K562 (cell line): Measurements from ENCODE around the gene ATF6B.

Experiments used
- KLF13 ChIP-seq: fragments of 450-650 bp; IDR thresholded peaks from 2 replicates; pipeline ENCODE4 v1.6.1; 2016; ENCODE audit warnings: missing genetic modification characterization, low read depth, mild to moderate bottlenecking, missing compliant biosample characterization, moderate library complexity, borderline replicate concordance
- POLR2AphosphoS5 ChIP-seq: IDR thresholded peaks from 2 replicates; pipeline ENCODE4 v1.6.1; 2011; ENCODE audit warnings: mild to moderate bottlenecking, low read depth, low read length, moderate library complexity; ENCODE audit not compliant: control insufficient read depth, insufficient read depth
- TBP ChIP-seq: optimal IDR thresholded peaks from 2 replicates; pipeline ENCODE3; 2011; ENCODE audit warnings: low read depth, low read length, improper control_type of control experiment
- TF ChIP-seq, protein P1 (sequence below), 3 experiments: IDR thresholded peaks in 2 of 3; conservative IDR thresholded peaks in 1 of 3; 2 replicates each; pipeline ENCODE4 v1.5.1; 2011 to 2012; ENCODE audit warnings: low read length in 3 of 3, mild to moderate bottlenecking in 3 of 3, control low read depth in 2 of 3, improper control_type of control experiment in 1 of 3, inconsistent platforms in 1 of 3, low read depth in 1 of 3, mixed read lengths in 1 of 3, moderate library complexity in 1 of 3; ENCODE audit not compliant: insufficient read depth in 2 of 3

DNA sequence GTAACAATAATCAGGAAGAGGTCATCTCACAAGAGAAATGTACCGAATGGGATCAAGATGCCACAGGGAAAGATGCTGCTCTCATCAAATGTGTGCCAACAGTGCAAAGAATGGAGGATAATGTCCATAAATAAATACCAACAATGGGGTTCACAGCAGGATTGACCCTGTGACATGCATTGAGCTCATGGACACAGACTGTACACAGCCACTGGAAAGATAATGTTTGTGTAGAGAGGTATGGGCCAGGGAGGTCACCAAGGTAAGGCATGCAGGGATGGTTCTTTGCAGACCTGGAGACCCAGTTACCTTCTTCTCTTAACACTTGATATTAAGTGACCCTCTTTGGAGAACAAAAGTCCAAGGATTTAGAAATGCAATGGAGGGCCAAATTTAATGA, 46.4 kb upstream of the ATF6B start:
- TF ChIP-seq TBP: no peak
- TF ChIP-seq, protein P1, sequence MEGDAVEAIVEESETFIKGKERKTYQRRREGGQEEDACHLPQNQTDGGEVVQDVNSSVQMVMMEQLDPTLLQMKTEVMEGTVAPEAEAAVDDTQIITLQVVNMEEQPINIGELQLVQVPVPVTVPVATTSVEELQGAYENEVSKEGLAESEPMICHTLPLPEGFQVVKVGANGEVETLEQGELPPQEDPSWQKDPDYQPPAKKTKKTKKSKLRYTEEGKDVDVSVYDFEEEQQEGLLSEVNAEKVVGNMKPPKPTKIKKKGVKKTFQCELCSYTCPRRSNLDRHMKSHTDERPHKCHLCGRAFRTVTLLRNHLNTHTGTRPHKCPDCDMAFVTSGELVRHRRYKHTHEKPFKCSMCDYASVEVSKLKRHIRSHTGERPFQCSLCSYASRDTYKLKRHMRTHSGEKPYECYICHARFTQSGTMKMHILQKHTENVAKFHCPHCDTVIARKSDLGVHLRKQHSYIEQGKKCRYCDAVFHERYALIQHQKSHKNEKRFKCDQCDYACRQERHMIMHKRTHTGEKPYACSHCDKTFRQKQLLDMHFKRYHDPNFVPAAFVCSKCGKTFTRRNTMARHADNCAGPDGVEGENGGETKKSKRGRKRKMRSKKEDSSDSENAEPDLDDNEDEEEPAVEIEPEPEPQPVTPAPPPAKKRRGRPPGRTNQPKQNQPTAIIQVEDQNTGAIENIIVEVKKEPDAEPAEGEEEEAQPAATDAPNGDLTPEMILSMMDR (IDR thresholded peaks at IDR 0.05 in 2 of 3, conservative IDR thresholded peaks at IDR 0.05 in 1 of 3; ENCODE audit: insufficient read depth in 2 of 3, low read depth in 1 of 3, low read length in 3 of 3): no peak
- no peak for TF ChIP-seq POLR2AphosphoS5
- no peak for TF ChIP-seq KLF13 (tag)
